ENCODE data around the gene SPNS3.

GRCh38 chr17:4522661-4523060 lies 88.9 kb downstream of the SPNS3 start:
- TF ChIP-seq CTCF (optimal IDR thresholded peaks at IDR 0.05 in 1 of 3, IDR thresholded peaks at IDR 0.05 in 1 of 3, conservative IDR thresholded peaks at IDR 0.05 in 1 of 3; ENCODE audit: extremely low read depth in 1 of 3, insufficient read depth in 2 of 3, low read length in 3 of 3) (no peak), EZH2 (IDR thresholded peaks at IDR 0.05; ENCODE audit: low read length) (no peak)
